HL-60 (cell line): Measurements from ENCODE around the gene AMIGO2.

Experiments used
- GABPA ChIP-seq: IDR thresholded peaks from 2 replicates; pipeline ENCODE4 v1.6.1; 2012; ENCODE audit warnings: low read depth
- POLR2AphosphoS5 ChIP-seq: IDR thresholded peaks from 2 replicates; pipeline ENCODE4 v1.6.1; 2012; ENCODE audit warnings: low read depth
- REST ChIP-seq: IDR thresholded peaks from 2 replicates; pipeline ENCODE4 v1.6.1; 2012; ENCODE audit warnings: low read depth; ENCODE audit not compliant: insufficient replicate concordance
- SPI1 ChIP-seq: IDR thresholded peaks from 2 replicates; pipeline ENCODE4 v1.6.1; 2012; ENCODE audit warnings: low read depth, mild to moderate bottlenecking, borderline replicate concordance
- TF ChIP-seq, protein P1 (sequence below): IDR thresholded peaks from one replicate; pipeline ENCODE4 v1.5.1; 2011; ENCODE audit warnings: low read length, control low read depth, inconsistent platforms; ENCODE audit not compliant: insufficient read depth

- TF ChIP-seq, protein P1, sequence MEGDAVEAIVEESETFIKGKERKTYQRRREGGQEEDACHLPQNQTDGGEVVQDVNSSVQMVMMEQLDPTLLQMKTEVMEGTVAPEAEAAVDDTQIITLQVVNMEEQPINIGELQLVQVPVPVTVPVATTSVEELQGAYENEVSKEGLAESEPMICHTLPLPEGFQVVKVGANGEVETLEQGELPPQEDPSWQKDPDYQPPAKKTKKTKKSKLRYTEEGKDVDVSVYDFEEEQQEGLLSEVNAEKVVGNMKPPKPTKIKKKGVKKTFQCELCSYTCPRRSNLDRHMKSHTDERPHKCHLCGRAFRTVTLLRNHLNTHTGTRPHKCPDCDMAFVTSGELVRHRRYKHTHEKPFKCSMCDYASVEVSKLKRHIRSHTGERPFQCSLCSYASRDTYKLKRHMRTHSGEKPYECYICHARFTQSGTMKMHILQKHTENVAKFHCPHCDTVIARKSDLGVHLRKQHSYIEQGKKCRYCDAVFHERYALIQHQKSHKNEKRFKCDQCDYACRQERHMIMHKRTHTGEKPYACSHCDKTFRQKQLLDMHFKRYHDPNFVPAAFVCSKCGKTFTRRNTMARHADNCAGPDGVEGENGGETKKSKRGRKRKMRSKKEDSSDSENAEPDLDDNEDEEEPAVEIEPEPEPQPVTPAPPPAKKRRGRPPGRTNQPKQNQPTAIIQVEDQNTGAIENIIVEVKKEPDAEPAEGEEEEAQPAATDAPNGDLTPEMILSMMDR: no peak
- TF ChIP-seq SPI1 (no peak), POLR2AphosphoS5 (no peak), REST (no peak), GABPA (no peak)
These were observed 3.2 kb upstream of the AMIGO2 start for GRCh38 chr12:47082796-47083621.
